OCI-LY7 (cell line): ENCODE results near the gene STON2. TPM values are rescaled to one million over a fixed set of nuclear protein-coding genes. Genes with fewer than 3 reads are reported as not detected.

Source experiments
- BruUV-seq: library from RNA; stranded (reverse); fragments of 400-500 nt; replicated peaks from 2 replicates; lab custom pipeline; 2021; lab: Mats Ljungman, UMichigan
- CTCF ChIA-PET: fragments of 300-600 bp; sonication (Branson Sonifier 250); formaldehyde crosslinking; loops from one replicate; lab custom pipeline; 2022; ENCODE audit warnings: antibody characterized with exemption; ENCODE audit not compliant: unreplicated experiment; lab: Charles Lee
- POLR2A ChIA-PET: fragments of 300-600 bp; sonication (Branson Sonifier 250); formaldehyde crosslinking; loops from one replicate; lab custom pipeline; 2022; ENCODE audit warnings: antibody characterized with exemption; lab: Charles Lee
- DNase-seq: peaks from one replicate; pipeline ENCODE4 v3.0.0-alpha.2; 2015; ENCODE audit warnings: low spot score
- H2AFZ ChIP-seq: fragments of 200-600 bp; sonication (generic), shearing (Covaris generic); 2 replicates; pipeline ENCODE4 v1.6.1; 2014; ENCODE audit warnings: mild to moderate bottlenecking, antibody characterized with exemption, low read length, moderate library complexity
- H3K27ac ChIP-seq: fragments of 200-600 bp; sonication (generic); 2 replicates; pipeline ENCODE4 v1.5.1; 2014; ENCODE audit warnings: mixed run types, low read depth, mild to moderate bottlenecking, moderate library complexity, low read length, inconsistent platforms; ENCODE audit not compliant: poor library complexity, severe bottlenecking
- H3K36me3 ChIP-seq: fragments of 200-600 bp; sonication (generic); 2 replicates; pipeline ENCODE4 v1.6.1; 2014; ENCODE audit warnings: mild to moderate bottlenecking, antibody characterized with exemption, low read length, moderate library complexity, mixed read lengths; ENCODE audit not compliant: insufficient read depth
- H3K4me1 ChIP-seq: fragments of 200-600 bp; sonication (generic); 2 replicates; pipeline ENCODE4 v1.5.1; 2014; ENCODE audit warnings: mild to moderate bottlenecking, low read length; ENCODE audit not compliant: insufficient read depth, poor library complexity, severe bottlenecking
- H3K4me2 ChIP-seq: fragments of 200-600 bp; sonication (generic); 2 replicates; pipeline ENCODE4 v1.6.1; 2014; ENCODE audit warnings: mild to moderate bottlenecking, low read length
- H3K4me3 ChIP-seq: fragments of 200-600 bp; sonication (generic); 2 replicates; pipeline ENCODE4 v1.5.1; 2014; ENCODE audit warnings: mild to moderate bottlenecking, low read depth, low read length; ENCODE audit not compliant: poor library complexity, severe bottlenecking
- H3K79me2 ChIP-seq: fragments of 200-600 bp; sonication (generic); 2 replicates; pipeline ENCODE4 v1.6.1; 2016; ENCODE audit warnings: low read depth, mild to moderate bottlenecking, low read length, moderate library complexity, mixed read lengths; ENCODE audit not compliant: insufficient read depth
- H3K9me2 ChIP-seq: fragments of 200-600 bp; sonication (generic); 2 replicates; pipeline ENCODE4 v1.6.1; 2016; ENCODE audit warnings: mild to moderate bottlenecking, low read length, mixed read lengths; ENCODE audit not compliant: insufficient read depth
- H3K9me3 ChIP-seq: fragments of 200-600 bp; sonication (generic); 2 replicates; pipeline ENCODE4 v1.6.1; 2014; ENCODE audit warnings: mild to moderate bottlenecking, mixed run types, low read length, mixed read lengths
- H4K20me1 ChIP-seq: fragments of 200-600 bp; sonication (generic); 2 replicates; pipeline ENCODE4 v1.6.1; 2014; ENCODE audit warnings: mild to moderate bottlenecking, antibody characterized with exemption, low read length, moderate library complexity, mixed read lengths; ENCODE audit not compliant: insufficient read depth
- EZH2phosphoT487 ChIP-seq: fragments of 200-600 bp; sonication (generic); IDR thresholded peaks from 2 replicates; pipeline ENCODE4 v1.6.1; 2018; ENCODE audit warnings: low read depth, borderline replicate concordance, mild to moderate bottlenecking, mixed run types, antibody characterized with exemption, low read length, moderate library complexity, mixed read lengths
- intact Hi-C: fragments of 100-400 bp; cut with micrococcal nuclease; formaldehyde crosslinking; loops from one replicate; pipeline ENCODE4 v1.10.0; 2022; ENCODE audit not compliant: unreplicated experiment
- total RNA-seq, 2 experiments: library from RNA; depleted of rRNA in 1 of 2; stranded (reverse); fragments of >200 nt in 1 of 2; shearing (Covaris generic) in 1 of 2; gene quantifications; 2 replicates each; pipeline ENCODE4 v1.2.3, GENCODE V29; 2014 to 2022
- TF ChIP-seq, protein P1 (sequence below): fragments of 200-600 bp; sonication (generic); conservative IDR thresholded peaks from 2 replicates; pipeline ENCODE4 v1.5.1; 2014; ENCODE audit warnings: mild to moderate bottlenecking, antibody characterized with exemption, low read length, moderate library complexity, mixed read lengths

The STON2 gene
- total RNA-seq, 2 experiments from 2014 or later = 0.25 TPM; not detected in 1

GRCh38 chr14:81285245-81285644 is 114.9 kb downstream of the STON2 start:
- CTCF ChIA-PET = no interaction called here
- no peak overlapping the region for H3K27ac ChIP-seq
- no peak overlapping the region for H2AFZ ChIP-seq
- H3K9me2 ChIP-seq = no peaks in the 10 kb centered on the region
- intact Hi-C loops = no loop called here
- no peak overlapping the region for H3K4me3 ChIP-seq
- H3K4me2 ChIP-seq = no peak overlapping the region
- no peaks in the 10 kb centered on the region for H3K9me3 ChIP-seq
- TF ChIP-seq, protein P1, sequence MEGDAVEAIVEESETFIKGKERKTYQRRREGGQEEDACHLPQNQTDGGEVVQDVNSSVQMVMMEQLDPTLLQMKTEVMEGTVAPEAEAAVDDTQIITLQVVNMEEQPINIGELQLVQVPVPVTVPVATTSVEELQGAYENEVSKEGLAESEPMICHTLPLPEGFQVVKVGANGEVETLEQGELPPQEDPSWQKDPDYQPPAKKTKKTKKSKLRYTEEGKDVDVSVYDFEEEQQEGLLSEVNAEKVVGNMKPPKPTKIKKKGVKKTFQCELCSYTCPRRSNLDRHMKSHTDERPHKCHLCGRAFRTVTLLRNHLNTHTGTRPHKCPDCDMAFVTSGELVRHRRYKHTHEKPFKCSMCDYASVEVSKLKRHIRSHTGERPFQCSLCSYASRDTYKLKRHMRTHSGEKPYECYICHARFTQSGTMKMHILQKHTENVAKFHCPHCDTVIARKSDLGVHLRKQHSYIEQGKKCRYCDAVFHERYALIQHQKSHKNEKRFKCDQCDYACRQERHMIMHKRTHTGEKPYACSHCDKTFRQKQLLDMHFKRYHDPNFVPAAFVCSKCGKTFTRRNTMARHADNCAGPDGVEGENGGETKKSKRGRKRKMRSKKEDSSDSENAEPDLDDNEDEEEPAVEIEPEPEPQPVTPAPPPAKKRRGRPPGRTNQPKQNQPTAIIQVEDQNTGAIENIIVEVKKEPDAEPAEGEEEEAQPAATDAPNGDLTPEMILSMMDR = no peak
- TF ChIP-seq EZH2phosphoT487 = no peak
- no peaks in the 10 kb centered on the region for H3K79me2 ChIP-seq
- no peaks in the 10 kb centered on the region for H4K20me1 ChIP-seq
- POLR2A ChIA-PET = no interaction called here
- H3K36me3 ChIP-seq = no peaks in the 10 kb centered on the region
- no peak for DNase-seq
- H3K4me1 ChIP-seq = no peaks in the 10 kb centered on the region
- no TSS peak for BruUV-seq

DNA sequence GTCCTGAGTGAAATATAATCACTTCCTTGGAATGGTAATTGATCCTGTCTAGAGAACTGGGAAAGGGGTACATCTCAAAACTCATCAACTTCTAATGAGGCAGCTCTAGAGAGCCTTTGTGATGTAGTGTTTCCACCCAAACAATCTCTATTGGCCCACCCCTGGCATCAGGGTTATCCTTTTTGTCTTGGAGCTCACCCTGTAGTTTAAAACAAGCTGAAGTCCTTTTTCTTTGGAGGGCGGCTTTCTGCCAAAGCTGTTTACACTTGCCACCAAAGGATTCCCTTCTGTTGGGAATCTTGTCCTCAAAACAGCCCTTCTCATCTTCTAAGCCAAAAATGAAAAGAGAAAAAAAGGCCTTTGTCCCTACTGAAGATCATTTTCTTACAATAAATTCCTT is 118.8 kb downstream of the STON2 start:
- BruUV-seq = no TSS peak

GRCh38 chr14:81280136-81280791 is 119.9 kb downstream of the STON2 start:
- Histone ChIP-seq H3K4me3 (no peak overlapping the region), H2AFZ (no peak overlapping the region), H3K4me1 (no peaks in the 10 kb centered on the region), H3K36me3 (no peaks in the 10 kb centered on the region), H3K4me2 (no peak overlapping the region), H3K9me3 (no peaks in the 10 kb centered on the region), H3K9me2 (no peaks in the 10 kb centered on the region), H4K20me1 (no peaks in the 10 kb centered on the region), H3K27ac (no peak overlapping the region), H3K79me2 (no peaks in the 10 kb centered on the region)
- no peak for DNase-seq
- ChIA-PET CTCF (no interaction called here), POLR2A (no interaction called here)
- BruUV-seq = no TSS peak
- intact Hi-C loops = no loop called here
- TF ChIP-seq, protein P1 = no peak
- no peak for TF ChIP-seq EZH2phosphoT487

More for the DNA sequence above, 118.8 kb downstream of the STON2 start:
- H3K4me2 ChIP-seq = no peak overlapping the region
- no peaks in the 10 kb centered on the region for H3K9me2 ChIP-seq
- intact Hi-C loops = no loop called here
- no peaks in the 10 kb centered on the region for H4K20me1 ChIP-seq
- H3K79me2 ChIP-seq = no peaks in the 10 kb centered on the region
- no peaks in the 10 kb centered on the region for H3K36me3 ChIP-seq
- ChIA-PET POLR2A (no interaction called here), CTCF (no interaction called here)
- no peak overlapping the region for H3K27ac ChIP-seq
- no peak overlapping the region for H3K4me3 ChIP-seq
- TF ChIP-seq, protein P1 = no peak
- TF ChIP-seq EZH2phosphoT487 = no peak
- DNase-seq = no peak
- no peaks in the 10 kb centered on the region for H3K4me1 ChIP-seq
- H2AFZ ChIP-seq = no peak overlapping the region
- H3K9me3 ChIP-seq = no peaks in the 10 kb centered on the region
